Mesendoderm (in vitro differentiated cells): ENCODE measurements around the gene IDS.
"Not testable (repeated sequence)": the region's sequence is repeated elsewhere in the genome, so short reads cannot be mapped to it uniquely, and the experiment has no call there.

Source experiments
- DNase-seq: peaks from one replicate; pipeline ENCODE4 v3.0.0; 2013
- H2AK5ac ChIP-seq: 2 replicates; pipeline ENCODE4 v1.6.1; 2013; ENCODE audit warnings: low read length, inconsistent platforms
- H2BK120ac ChIP-seq: 2 replicates; pipeline ENCODE4 v1.6.1; 2013; ENCODE audit warnings: low read depth, mild to moderate bottlenecking, low read length, moderate library complexity, mixed read lengths
- H2BK15ac ChIP-seq: replicated peaks from 2 replicates; pipeline ENCODE4 v1.6.1; 2013; ENCODE audit warnings: low read depth, mild to moderate bottlenecking, moderate library complexity
- H2BK5ac ChIP-seq: 2 replicates; pipeline ENCODE4 v1.6.1; 2013; ENCODE audit warnings: low read length, inconsistent platforms
- H3K18ac ChIP-seq: 2 replicates; pipeline ENCODE4 v1.6.1; 2013; ENCODE audit warnings: mild to moderate bottlenecking, low read length, mixed read lengths
- H3K23ac ChIP-seq: one replicate; pipeline ENCODE4 v1.6.1; 2013; ENCODE audit warnings: low read length
- H3K27ac ChIP-seq: 2 replicates; pipeline ENCODE4 v1.5.1; 2013; ENCODE audit warnings: low read depth, mild to moderate bottlenecking, inconsistent platforms, low read length, moderate library complexity
- H3K27me3 ChIP-seq: 2 replicates; pipeline ENCODE4 v1.6.1; 2013; ENCODE audit warnings: low read length, control low read depth, mild to moderate bottlenecking, inconsistent platforms; ENCODE audit not compliant: insufficient read depth, poor library complexity
- H3K36me3 ChIP-seq: 2 replicates; pipeline ENCODE4 v1.6.1; 2013; ENCODE audit warnings: low read length, inconsistent platforms; ENCODE audit not compliant: control insufficient read depth, insufficient read depth
- H3K4ac ChIP-seq: one replicate; pipeline ENCODE4 v1.6.1; 2013; ENCODE audit warnings: low read depth, mild to moderate bottlenecking, low read length, moderate library complexity
- H3K4me1 ChIP-seq: 2 replicates; pipeline ENCODE4 v1.6.1; 2013; ENCODE audit warnings: low read depth, low read length, inconsistent platforms; ENCODE audit not compliant: control insufficient read depth
- H3K4me2 ChIP-seq: 2 replicates; pipeline ENCODE4 v1.6.1; 2013; ENCODE audit warnings: low read length
- H3K4me3 ChIP-seq: 2 replicates; pipeline ENCODE4 v1.5.1; 2013; ENCODE audit warnings: mild to moderate bottlenecking, low read length
- H3K56ac ChIP-seq: one replicate; pipeline ENCODE4 v1.6.1; 2013; ENCODE audit warnings: low read length
- H3K79me1 ChIP-seq: 2 replicates; pipeline ENCODE4 v1.6.1; 2013; ENCODE audit warnings: low read length, inconsistent platforms
- H3K79me2 ChIP-seq: 2 replicates; pipeline ENCODE4 v1.6.1; 2013; ENCODE audit warnings: mild to moderate bottlenecking, low read length; ENCODE audit not compliant: control insufficient read depth, insufficient read depth
- H3K9ac ChIP-seq: 2 replicates; pipeline ENCODE4 v1.6.1; 2013; ENCODE audit warnings: low read length, inconsistent platforms
- H4K5ac ChIP-seq: one replicate; pipeline ENCODE4 v1.6.1; 2013; ENCODE audit warnings: low read length
- H4K8ac ChIP-seq: one replicate; pipeline ENCODE4 v1.6.1; 2013; ENCODE audit warnings: low read depth, mild to moderate bottlenecking, control low read depth, low read length, moderate library complexity
- WGBS: extraction: QIAGEN DNeasy Blood & Tissue Kit; methylation state at CpG from one replicate; pipeline ENCODE4 v1.1.7; 2013; ENCODE audit warnings: low lambda C conversion rate, missing lambda C conversion rate; ENCODE audit not compliant: insufficient coverage; ENCODE audit errors: extremely low coverage; 5-methylcytosine and 5-hydroxymethylcytosine counted together

Gene IDS

GRCh38 chrX:149510386-149510785, 5.3 kb upstream of the IDS start:
- Histone ChIP-seq H3K18ac (no peak overlapping the region), H3K4me1 (no peaks in the 10 kb centered on the region), H2AK5ac (no peak overlapping the region), H3K9ac (no peak overlapping the region), H2BK120ac (no peak overlapping the region), H3K4me3 (no peak overlapping the region), H3K79me1 (no peaks in the 10 kb centered on the region), H3K27ac (no peak overlapping the region), H3K79me2 (no peaks in the 10 kb centered on the region), H3K27me3 (no peaks in the 10 kb centered on the region), H2BK5ac (no peak overlapping the region), H4K5ac (no peak overlapping the region), H2BK15ac (no peak overlapping the region), H3K4ac (no peak overlapping the region), H3K36me3 (no peaks in the 10 kb centered on the region), H3K56ac (no peak overlapping the region), H4K8ac (no peak overlapping the region), H3K4me2 (no peak overlapping the region), H3K23ac (no peak overlapping the region)
- WGBS: no CpG with 5 or more reads among the region's 4 CpGs
- DNase-seq: peak; percentile 43

DNA sequence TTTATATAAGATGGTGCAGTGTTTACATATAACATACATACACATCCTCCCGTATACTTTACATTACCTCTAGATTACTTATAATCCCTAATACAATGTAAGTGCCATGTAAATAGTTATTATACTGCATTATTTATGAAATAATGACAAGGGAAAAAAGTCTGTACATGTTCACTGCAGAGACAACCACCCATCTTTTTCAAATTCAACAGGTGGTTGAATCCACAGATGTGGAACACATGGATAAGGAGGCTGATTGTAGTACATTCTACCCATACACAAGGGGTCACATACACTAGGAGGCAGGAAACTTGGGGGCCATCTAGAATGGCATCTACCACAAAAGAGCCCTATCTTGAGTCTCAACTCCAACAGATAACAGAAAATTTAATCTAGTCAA, 3.4 kb upstream of the IDS start:
- no peak for DNase-seq
- Histone ChIP-seq H2AK5ac (no peak overlapping the region), H3K27me3 (no peaks in the 10 kb centered on the region), H3K18ac (no peak overlapping the region), H3K56ac (no peak overlapping the region), H2BK120ac (no peak overlapping the region), H3K4ac (no peak overlapping the region), H3K23ac (no peak overlapping the region), H3K4me3 (no peak overlapping the region), H3K79me1 (no peaks in the 10 kb centered on the region), H3K36me3 (no peaks in the 10 kb centered on the region), H2BK15ac (no peak overlapping the region), H4K5ac (no peak overlapping the region), H4K8ac (no peak overlapping the region), H3K4me1 (no peaks in the 10 kb centered on the region), H2BK5ac (no peak overlapping the region), H3K79me2 (no peaks in the 10 kb centered on the region), H3K4me2 (no peak overlapping the region), H3K9ac (no peak overlapping the region), H3K27ac (no peak overlapping the region)
- WGBS: no CpG with 5 or more reads among the region's 1 CpG

DNA sequence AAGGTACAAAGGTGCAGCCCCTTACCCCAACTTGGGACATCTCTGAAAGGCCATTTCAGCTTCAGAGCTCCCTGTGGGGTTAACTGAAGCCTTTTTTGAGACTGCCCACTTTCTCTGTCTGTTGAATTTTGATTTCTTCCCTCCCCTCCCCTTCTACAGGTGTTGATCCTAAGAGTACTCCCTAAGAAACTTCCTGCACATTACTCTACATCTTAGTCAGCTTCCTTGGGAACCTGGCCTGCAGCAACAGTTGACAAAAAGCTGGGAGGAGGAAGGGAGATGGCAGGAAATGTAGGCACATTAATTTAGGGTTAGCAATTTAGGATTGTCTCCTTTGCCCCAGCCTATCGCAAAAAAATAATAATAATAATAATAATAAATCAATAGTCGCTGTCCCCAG, 1.2 kb upstream of the IDS start:
- Histone ChIP-seq H2AK5ac (no peak overlapping the region), H2BK120ac (no peak overlapping the region), H4K8ac (no peak overlapping the region), H3K27me3 (no peaks in the 10 kb centered on the region), H3K27ac (no peak overlapping the region), H3K56ac (no peak overlapping the region), H4K5ac (no peak overlapping the region), H2BK5ac (no peak overlapping the region), H3K36me3 (no peaks in the 10 kb centered on the region), H3K9ac (no peak overlapping the region), H3K18ac (no peak overlapping the region), H3K23ac (no peak overlapping the region), H3K79me1 (no peaks in the 10 kb centered on the region), H3K4me2 (no peak overlapping the region), H3K4me3 (no peak overlapping the region), H3K4ac (no peak overlapping the region), H2BK15ac (no peak overlapping the region), H3K4me1 (no peaks in the 10 kb centered on the region), H3K79me2 (no peaks in the 10 kb centered on the region)
- no peak for DNase-seq
- WGBS: no CpG with 5 or more reads among the region's 2 CpGs

- Histone ChIP-seq H2AK5ac (no peak overlapping the region), H3K4me1 (no peaks in the 10 kb centered on the region), H3K36me3 (no peaks in the 10 kb centered on the region), H3K4me3 (no peak overlapping the region), H2BK15ac (no peak overlapping the region), H3K18ac (no peak overlapping the region), H3K4me2 (no peak overlapping the region), H4K8ac (no peak overlapping the region), H2BK120ac (no peak overlapping the region), H2BK5ac (no peak overlapping the region), H3K79me1 (no peaks in the 10 kb centered on the region), H3K4ac (no peak overlapping the region), H4K5ac (no peak overlapping the region), H3K27me3 (no peaks in the 10 kb centered on the region), H3K9ac (no peak overlapping the region), H3K56ac (peak overlapping the region; percentile 64), H3K23ac (no peak overlapping the region), H3K27ac (no peak overlapping the region), H3K79me2 (no peaks in the 10 kb centered on the region)
- WGBS: no CpG with 5 or more reads among the region's 9 CpGs
- DNase-seq: no peak
These were observed 565 bp upstream of the IDS start for GRCh38 chrX:149505671-149506070.

DNA sequence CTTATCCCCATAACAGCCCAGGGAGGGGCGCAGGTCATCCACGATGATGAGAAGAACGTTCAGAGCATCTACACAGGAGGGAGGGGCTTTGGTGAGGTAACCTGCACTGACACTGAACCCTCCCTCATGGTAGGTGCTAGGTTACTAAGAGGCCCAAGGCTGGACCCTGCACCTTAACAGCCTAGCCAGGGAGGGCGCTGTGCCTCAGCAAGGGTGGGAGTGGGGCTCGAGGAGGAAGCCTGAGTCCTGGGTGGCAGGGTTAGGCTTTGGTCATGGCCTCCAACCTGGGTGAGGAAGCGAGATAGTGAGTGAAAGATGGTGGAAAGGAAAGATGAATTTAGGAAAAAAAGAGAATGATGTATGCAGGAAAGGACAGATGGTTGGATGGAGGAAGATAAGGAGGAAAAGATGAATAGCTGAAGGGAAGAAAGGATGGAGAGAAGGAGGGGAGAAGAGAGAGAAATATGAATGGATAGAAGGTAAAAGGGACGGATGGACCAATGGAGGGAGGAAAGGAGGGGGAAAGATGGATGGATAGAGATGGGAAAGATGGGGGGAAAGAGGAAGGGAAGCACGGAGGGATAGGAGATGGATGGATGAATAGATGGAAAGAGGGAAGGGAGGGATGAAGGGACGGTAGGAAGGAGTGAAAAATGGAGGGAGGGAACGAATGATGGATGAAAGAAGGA, 736 bp downstream of the IDS start:
- 100% methylated on average over 4 of the region's 10 CpGs for WGBS
- Histone ChIP-seq H2AK5ac (no peak overlapping the region), H2BK15ac (no peak overlapping the region), H3K27ac (no peak overlapping the region), H4K5ac (no peak overlapping the region), H2BK5ac (no peak overlapping the region), H4K8ac (no peak overlapping the region), H3K4me3 (peak overlapping the region; percentile 28), H3K36me3 (no peaks in the 10 kb centered on the region), H3K79me2 (no peaks in the 10 kb centered on the region), H3K79me1 (no peaks in the 10 kb centered on the region), H3K56ac (peak overlapping the region; percentile 73), H3K4ac (no peak overlapping the region), H2BK120ac (no peak overlapping the region), H3K4me1 (no peaks in the 10 kb centered on the region), H3K4me2 (peak overlapping the region; percentile 13), H3K18ac (no peak overlapping the region), H3K23ac (no peak overlapping the region), H3K9ac (peak overlapping the region; percentile 70), H3K27me3 (no peaks in the 10 kb centered on the region)
- DNase-seq: peak; percentile 82

GRCh38 chrX:149503446-149503845, 1.7 kb downstream of the IDS start:
- H2AK5ac ChIP-seq, H3K4me1 ChIP-seq, H3K4ac ChIP-seq, H3K23ac ChIP-seq, H3K36me3 ChIP-seq, H3K79me1 ChIP-seq, H3K18ac ChIP-seq, H4K8ac ChIP-seq, H3K56ac ChIP-seq, H3K4me2 ChIP-seq, H2BK5ac ChIP-seq, H3K4me3 ChIP-seq, H4K5ac ChIP-seq, H2BK15ac ChIP-seq, H2BK120ac ChIP-seq, H3K9ac ChIP-seq, H3K27ac ChIP-seq, H3K79me2 ChIP-seq, H3K27me3 ChIP-seq: not testable (repeated sequence)
- WGBS: no CpG with 5 or more reads among the region's 10 CpGs
- DNase-seq: peak; percentile 87
